Vagina (tissue), 2 donors: Measurements from ENCODE around the gene ZNF451.

Experiments used
- POLR2A ChIP-seq, 2 donors: fragments of 450-650 bp; IDR thresholded peaks; one replicate each; pipeline ENCODE4 v1.6.1; 2017; ENCODE audit warnings: antibody characterized with exemption in 2 of 2, mild to moderate bottlenecking in 2 of 2, moderate library complexity in 2 of 2
- TF ChIP-seq, protein P1 (sequence below), 3 experiments: fragments of 450-650 bp in 2 of 3; fragments of 200-600 bp in 1 of 3; sonication (generic) in 1 of 3; IDR thresholded peaks; one replicate each; pipeline ENCODE4 v1.5.1; 2017 to 2019; ENCODE audit warnings: antibody characterized with exemption in 3 of 3, mild to moderate bottlenecking in 2 of 3, moderate library complexity in 2 of 3

- TF ChIP-seq, protein P1, sequence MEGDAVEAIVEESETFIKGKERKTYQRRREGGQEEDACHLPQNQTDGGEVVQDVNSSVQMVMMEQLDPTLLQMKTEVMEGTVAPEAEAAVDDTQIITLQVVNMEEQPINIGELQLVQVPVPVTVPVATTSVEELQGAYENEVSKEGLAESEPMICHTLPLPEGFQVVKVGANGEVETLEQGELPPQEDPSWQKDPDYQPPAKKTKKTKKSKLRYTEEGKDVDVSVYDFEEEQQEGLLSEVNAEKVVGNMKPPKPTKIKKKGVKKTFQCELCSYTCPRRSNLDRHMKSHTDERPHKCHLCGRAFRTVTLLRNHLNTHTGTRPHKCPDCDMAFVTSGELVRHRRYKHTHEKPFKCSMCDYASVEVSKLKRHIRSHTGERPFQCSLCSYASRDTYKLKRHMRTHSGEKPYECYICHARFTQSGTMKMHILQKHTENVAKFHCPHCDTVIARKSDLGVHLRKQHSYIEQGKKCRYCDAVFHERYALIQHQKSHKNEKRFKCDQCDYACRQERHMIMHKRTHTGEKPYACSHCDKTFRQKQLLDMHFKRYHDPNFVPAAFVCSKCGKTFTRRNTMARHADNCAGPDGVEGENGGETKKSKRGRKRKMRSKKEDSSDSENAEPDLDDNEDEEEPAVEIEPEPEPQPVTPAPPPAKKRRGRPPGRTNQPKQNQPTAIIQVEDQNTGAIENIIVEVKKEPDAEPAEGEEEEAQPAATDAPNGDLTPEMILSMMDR (IDR thresholded peaks at IDR 0.05) = no peak
- no peak for TF ChIP-seq POLR2A (IDR thresholded peaks at IDR 0.05)
These were observed 84.5 kb downstream of the ZNF451 start for GRCh38 chr6:57174511-57174907.
